ENCODE results near the gene SH3PXD2A. TPM values are rescaled to one million over a fixed set of nuclear protein-coding genes. Genes with fewer than 3 reads are reported as not detected.

Gene SH3PXD2A
- total RNA-seq, 1 donor from 2014 or later, result 2.3 TPM

DNA sequence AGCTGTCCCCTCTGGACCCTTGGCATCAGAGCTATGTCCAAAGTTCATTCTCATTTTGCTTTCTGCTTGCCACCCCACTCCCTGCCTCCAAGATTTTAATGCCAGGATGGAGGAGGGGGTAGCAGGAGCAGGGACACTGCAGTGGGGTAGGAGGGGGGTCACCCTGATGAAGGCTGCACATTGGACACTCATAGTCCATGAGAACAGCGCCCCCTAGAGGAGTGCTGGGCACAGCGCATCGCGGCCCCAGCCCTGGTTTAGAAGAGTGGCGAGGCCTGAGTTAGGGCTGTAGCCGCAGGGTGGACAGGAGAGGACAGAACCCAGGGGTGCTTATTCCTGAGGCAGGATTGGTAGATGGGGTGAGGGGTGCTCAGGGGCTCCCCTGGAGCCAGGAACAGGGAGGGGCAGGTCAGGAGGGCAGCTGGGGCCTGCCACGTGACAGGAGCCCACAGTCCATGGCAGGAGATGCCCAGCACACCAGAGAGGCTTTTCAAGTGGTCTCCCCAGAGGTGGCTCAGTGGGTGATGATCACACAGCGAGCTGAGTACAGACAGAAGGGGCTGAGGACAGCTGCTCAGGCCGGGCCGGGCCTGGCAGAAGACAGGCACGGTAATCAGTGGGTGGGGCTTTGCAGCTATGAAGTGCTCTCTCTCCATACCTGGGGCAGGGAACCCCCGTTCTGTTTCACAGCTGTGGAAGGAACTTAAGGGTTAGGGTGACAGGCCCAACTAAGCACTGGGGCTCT is 290.4 kb downstream of the SH3PXD2A start:
- Histone ChIP-seq H2AFZ (replicated peaks) (no peak overlapping the region), H3K27me3 (no peaks in the 10 kb centered on the region), H3K9me3 (ENCODE audit: low read depth) (no peaks in the 10 kb centered on the region), H3K4me3 (no peak overlapping the region), H3K79me2 (ENCODE audit: low read depth) (no peaks in the 10 kb centered on the region), H3K27ac (no peak overlapping the region), H3F3A (ENCODE audit: low read depth) (no peaks in the 10 kb centered on the region), H3K4me1 (no peaks in the 10 kb centered on the region), H3K4me2 (no peak overlapping the region), H3K36me3 (no peaks in the 10 kb centered on the region), H4K20me1 (ENCODE audit: low read depth) (no peaks in the 10 kb centered on the region), H3K9ac (no peak overlapping the region)
- Mint-ChIP-seq H3K36me3 (no peaks in the 10 kb centered on the region), H3K9me3 (no peaks in the 10 kb centered on the region), H3K4me3 (peak overlapping the region; percentile 58), H3K4me1 (peaks cover 4% of the 10 kb centered on the region), H3K27ac (peak overlapping the region; percentile 54), H3K27me3 (ENCODE audit: insufficient read depth, low read depth) (peaks cover 9% of the 10 kb centered on the region)
- peak; percentile 77 for DNase-seq (ENCODE audit: low spot score)
- peak; percentile 97 for TF ChIP-seq CTCF (IDR thresholded peaks at IDR 0.05)
- TF ChIP-seq EZH2 (IDR thresholded peaks at IDR 0.05), result no peak

DNA sequence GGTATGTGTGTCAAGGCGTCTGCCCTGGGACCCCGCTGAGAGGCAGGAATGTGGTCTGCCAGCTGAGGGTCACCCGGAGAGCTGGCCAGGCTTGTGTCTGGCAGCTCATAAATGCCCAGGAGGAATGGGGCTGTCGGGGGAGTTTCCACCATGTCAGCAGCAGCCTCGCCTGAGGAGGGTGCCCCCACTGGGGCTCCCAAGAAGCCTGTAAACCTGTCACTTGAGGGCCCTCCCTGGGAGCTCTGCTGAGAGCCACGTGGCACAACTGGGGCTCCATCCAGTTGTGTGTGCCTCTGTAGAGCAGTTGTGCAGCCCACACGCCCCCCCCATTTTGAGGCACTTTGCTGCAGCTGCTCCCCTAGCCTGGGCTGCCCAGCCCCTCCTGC is 291.3 kb downstream of the SH3PXD2A start:
- Mint-ChIP-seq H3K36me3 (no peaks in the 10 kb centered on the region), H3K9me3 (no peaks in the 10 kb centered on the region), H3K27ac (no peak overlapping the region), H3K4me3 (no peak overlapping the region), H3K4me1 (peaks cover 2% of the 10 kb centered on the region), H3K27me3 (ENCODE audit: insufficient read depth, low read depth) (peaks cover 12% of the 10 kb centered on the region)
- Histone ChIP-seq H4K20me1 (ENCODE audit: low read depth) (no peaks in the 10 kb centered on the region), H3K9me3 (ENCODE audit: low read depth) (no peaks in the 10 kb centered on the region), H2AFZ (replicated peaks) (no peak overlapping the region), H3K27ac (no peak overlapping the region), H3K4me2 (no peak overlapping the region), H3K79me2 (ENCODE audit: low read depth) (no peaks in the 10 kb centered on the region), H3K36me3 (no peaks in the 10 kb centered on the region), H3K27me3 (no peaks in the 10 kb centered on the region), H3K4me3 (no peak overlapping the region), H3K9ac (no peak overlapping the region), H3F3A (ENCODE audit: low read depth) (no peaks in the 10 kb centered on the region), H3K4me1 (no peaks in the 10 kb centered on the region)
- TF ChIP-seq EZH2 (IDR thresholded peaks at IDR 0.05), result no peak
- no peak for TF ChIP-seq CTCF (IDR thresholded peaks at IDR 0.05)
- no peak for TF ChIP-seq EZH2phosphoT487 (IDR thresholded peaks at IDR 0.05)
- DNase-seq (ENCODE audit: low spot score), result no peak

GRCh38 chr10:103563231-103564115 is 291.9 kb downstream of the SH3PXD2A start:
- Mint-ChIP-seq H3K9me3 (no peaks in the 10 kb centered on the region), H3K4me3 (no peak overlapping the region)
- no peak overlapping the region for H3K9ac ChIP-seq

More at GRCh38 chr10:103563231-103564115, 291.9 kb downstream of the SH3PXD2A start:
- DNase-seq (ENCODE audit: low spot score), result no peak
- no peaks in the 10 kb centered on the region for H3K36me3 ChIP-seq
- no peaks in the 10 kb centered on the region for H3K79me2 ChIP-seq (ENCODE audit: low read depth)
- no peaks in the 10 kb centered on the region for H3F3A ChIP-seq (ENCODE audit: low read depth)
- no peaks in the 10 kb centered on the region for H3K36me3 Mint-ChIP-seq
- no peak for TF ChIP-seq EZH2 (IDR thresholded peaks at IDR 0.05)
- no peak for TF ChIP-seq CTCF (IDR thresholded peaks at IDR 0.05)
- no peak for TF ChIP-seq EZH2phosphoT487 (IDR thresholded peaks at IDR 0.05)
- H3K27ac ChIP-seq, result no peak overlapping the region
- H3K9me3 ChIP-seq (ENCODE audit: low read depth), result no peaks in the 10 kb centered on the region
- H2AFZ ChIP-seq (replicated peaks), result no peak overlapping the region
- no peak overlapping the region for H3K4me3 ChIP-seq
- H4K20me1 ChIP-seq (ENCODE audit: low read depth), result no peaks in the 10 kb centered on the region
- no peak overlapping the region for H3K4me2 ChIP-seq
- H3K27me3 ChIP-seq, result no peaks in the 10 kb centered on the region
- H3K4me1 Mint-ChIP-seq, result no peaks in the 10 kb centered on the region
- H3K27me3 Mint-ChIP-seq (ENCODE audit: insufficient read depth, low read depth), result peaks cover 8% of the 10 kb centered on the region
- no peak overlapping the region for H3K27ac Mint-ChIP-seq
- peaks cover 4% of the 10 kb centered on the region for H3K4me1 ChIP-seq

All from neural progenitor cell (in vitro differentiated cells).